PFSK-1 (cell line): ENCODE measurements around the gene SNAI1.

Experiments
- POLR2AphosphoS5 ChIP-seq: IDR thresholded peaks from 2 replicates; pipeline ENCODE4 v1.6.1; 2012; ENCODE audit warnings: low read depth, mild to moderate bottlenecking, control low read depth, low read length, moderate library complexity
- SIN3A ChIP-seq: IDR thresholded peaks from 2 replicates; pipeline ENCODE4 v1.6.1; 2012; ENCODE audit warnings: mild to moderate bottlenecking, low read length, moderate library complexity, borderline replicate concordance; ENCODE audit not compliant: insufficient read depth
- TAF1 ChIP-seq: IDR thresholded peaks from 2 replicates; pipeline ENCODE4 v1.6.1; 2012; ENCODE audit warnings: low read length, control low read depth, borderline replicate concordance; ENCODE audit not compliant: insufficient read depth
- TF ChIP-seq, protein P1 (sequence below), 2 experiments: IDR thresholded peaks; 2 replicates each; pipeline versions ENCODE4 v1.6.1 to v1.8.0; 2011 to 2012; ENCODE audit warnings: low read depth in 2 of 2, low read length in 2 of 2, control low read depth in 1 of 2, inconsistent platforms in 1 of 2, mild to moderate bottlenecking in 1 of 2, moderate library complexity in 1 of 2; ENCODE audit not compliant: insufficient read depth in 1 of 2

GRCh38 chr20:49965781-49966305 is 16.9 kb upstream of the SNAI1 start:
- no peak for TF ChIP-seq POLR2AphosphoS5
- TF ChIP-seq, protein P1, sequence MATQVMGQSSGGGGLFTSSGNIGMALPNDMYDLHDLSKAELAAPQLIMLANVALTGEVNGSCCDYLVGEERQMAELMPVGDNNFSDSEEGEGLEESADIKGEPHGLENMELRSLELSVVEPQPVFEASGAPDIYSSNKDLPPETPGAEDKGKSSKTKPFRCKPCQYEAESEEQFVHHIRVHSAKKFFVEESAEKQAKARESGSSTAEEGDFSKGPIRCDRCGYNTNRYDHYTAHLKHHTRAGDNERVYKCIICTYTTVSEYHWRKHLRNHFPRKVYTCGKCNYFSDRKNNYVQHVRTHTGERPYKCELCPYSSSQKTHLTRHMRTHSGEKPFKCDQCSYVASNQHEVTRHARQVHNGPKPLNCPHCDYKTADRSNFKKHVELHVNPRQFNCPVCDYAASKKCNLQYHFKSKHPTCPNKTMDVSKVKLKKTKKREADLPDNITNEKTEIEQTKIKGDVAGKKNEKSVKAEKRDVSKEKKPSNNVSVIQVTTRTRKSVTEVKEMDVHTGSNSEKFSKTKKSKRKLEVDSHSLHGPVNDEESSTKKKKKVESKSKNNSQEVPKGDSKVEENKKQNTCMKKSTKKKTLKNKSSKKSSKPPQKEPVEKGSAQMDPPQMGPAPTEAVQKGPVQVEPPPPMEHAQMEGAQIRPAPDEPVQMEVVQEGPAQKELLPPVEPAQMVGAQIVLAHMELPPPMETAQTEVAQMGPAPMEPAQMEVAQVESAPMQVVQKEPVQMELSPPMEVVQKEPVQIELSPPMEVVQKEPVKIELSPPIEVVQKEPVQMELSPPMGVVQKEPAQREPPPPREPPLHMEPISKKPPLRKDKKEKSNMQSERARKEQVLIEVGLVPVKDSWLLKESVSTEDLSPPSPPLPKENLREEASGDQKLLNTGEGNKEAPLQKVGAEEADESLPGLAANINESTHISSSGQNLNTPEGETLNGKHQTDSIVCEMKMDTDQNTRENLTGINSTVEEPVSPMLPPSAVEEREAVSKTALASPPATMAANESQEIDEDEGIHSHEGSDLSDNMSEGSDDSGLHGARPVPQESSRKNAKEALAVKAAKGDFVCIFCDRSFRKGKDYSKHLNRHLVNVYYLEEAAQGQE (IDR thresholded peaks at IDR 0.05; ENCODE audit: insufficient read depth in 1 of 2, low read depth in 2 of 2, low read length in 2 of 2): no peak
- TF ChIP-seq SIN3A: no peak
- no peak for TF ChIP-seq TAF1
